HepG2 (cell line): ENCODE results near the gene SCARF1. TPM values are rescaled to one million over a fixed set of nuclear protein-coding genes. Genes with fewer than 3 reads are reported as not detected.

Experiments
- ATAC-seq: fragments of 200-7000 bp; cut with Tn5 transposase; 3 replicates; pipeline ENCODE4 v1.9.1; 2020; ENCODE audit warnings: mild to moderate bottlenecking, moderate library complexity
- BruUV-seq: library from RNA; stranded (reverse); fragments of 400-500 nt; replicated peaks from 2 replicates; lab custom pipeline; 2021; lab: Mats Ljungman, UMichigan
- CTCF ChIA-PET: fragments of 300-600 bp; formaldehyde crosslinking; extraction: SDS; loops from one replicate; lab custom pipeline; 2021; ENCODE audit warnings: low total read pairs, inconsistent platforms, low intra/inter-chr PET ratio; lab: Yijun Ruan, JAX
- POLR2A ChIA-PET: fragments of 350-600 bp; sonication (Branson Sonifier 250); formaldehyde crosslinking; loops from one replicate; lab custom pipeline; 2020; ENCODE audit warnings: antibody characterized with exemption, inconsistent platforms; lab: Yijun Ruan, JAX
- DNase-seq: peaks from one replicate; pipeline ENCODE4 v3.0.0-alpha.2; 2015; ENCODE audit warnings: low spot score
- FAIRE-seq: peaks from 3 replicates; lab custom pipeline; 2011; peaks lifted over from hg19 to GRCh38; lab: Jason Lieb, UNC
- H2AFZ ChIP-seq: one replicate; pipeline ENCODE4 v1.6.1; 2011; ENCODE audit warnings: low read length, inconsistent platforms
- H3K27ac ChIP-seq: fragments of 300-600 bp; 3 replicates; pipeline ENCODE4 v1.8.0; 2011; ENCODE audit warnings: mixed run types, mild to moderate bottlenecking, mixed read lengths, low read length, inconsistent platforms; ENCODE audit not compliant: insufficient read depth; ENCODE audit errors: extremely low read length
- H3K27me3 ChIP-seq, 2 experiments: fragments of 200-600 bp in 1 of 2; 2 replicates in 1 of 2; 3 replicates in 1 of 2; pipeline versions ENCODE4 v1.6.0 to v1.8.0; 2011; ENCODE audit warnings: low read length in 2 of 2, mild to moderate bottlenecking in 2 of 2, moderate library complexity in 2 of 2, inconsistent platforms in 1 of 2; ENCODE audit not compliant: insufficient read depth in 2 of 2, control insufficient read depth in 1 of 2
- H3K36me3 ChIP-seq, 2 experiments: fragments of 200-600 bp in 1 of 2; replicated peaks in 1 of 2; 2 replicates in 1 of 2; 3 replicates in 1 of 2; pipeline versions ENCODE4 v1.5.1 to v1.8.0; 2011; ENCODE audit warnings: low read length in 2 of 2, inconsistent platforms in 1 of 2; ENCODE audit not compliant: insufficient read depth in 2 of 2, control insufficient read depth in 1 of 2
- H3K4me1 ChIP-seq: 2 replicates; pipeline ENCODE4 v1.5.1; 2012; ENCODE audit warnings: low read length, inconsistent platforms; ENCODE audit not compliant: insufficient read depth
- H3K4me2 ChIP-seq: 2 replicates; pipeline ENCODE4 v1.6.0; 2011; ENCODE audit warnings: low read depth, low read length, inconsistent platforms
- H3K4me3 ChIP-seq, 3 experiments: fragments of 200-600 bp in 1 of 3; sonication (generic), shearing (Covaris generic) in 1 of 3; replicated peaks in 1 of 3; 2 replicates each; pipeline ENCODE4 v1.5.1; 2011 to 2016; ENCODE audit warnings: low read length in 3 of 3, inconsistent platforms in 2 of 3, low read depth in 2 of 3, mild to moderate bottlenecking in 2 of 3, control low read depth in 1 of 3, mixed read lengths in 1 of 3; ENCODE audit not compliant: insufficient read depth in 1 of 3
- H3K79me2 ChIP-seq: one replicate; pipeline ENCODE4 v1.6.1; 2011; ENCODE audit warnings: low read length, inconsistent platforms; ENCODE audit not compliant: insufficient read depth
- H3K9ac ChIP-seq: 2 replicates; pipeline ENCODE4 v1.6.0; 2011; ENCODE audit warnings: mild to moderate bottlenecking, low read depth, low read length, inconsistent platforms; ENCODE audit not compliant: insufficient read depth
- H3K9me3 ChIP-seq: 2 replicates; pipeline ENCODE4 v1.5.1; 2012; ENCODE audit warnings: mild to moderate bottlenecking, low read length
- H4K20me1 ChIP-seq: 2 replicates; pipeline ENCODE4 v1.6.0; 2011; ENCODE audit warnings: inconsistent platforms, mild to moderate bottlenecking, low read length, moderate library complexity; ENCODE audit not compliant: insufficient read depth
- FOXK1 ChIP-seq: sonication (generic); formaldehyde crosslinking; IDR thresholded peaks from 2 replicates; pipeline ENCODE4 v1.4.0; 2020; ENCODE audit warnings: low read depth, missing genetic modification reagents, borderline replicate concordance
- NR2F1 ChIP-seq, 2 experiments: fragments of 450-650 bp in 1 of 2; formaldehyde crosslinking in 1 of 2; IDR thresholded peaks; 2 replicates each; pipeline versions ENCODE4 v1.5.0 to v1.6.1; 2016 to 2020; ENCODE audit warnings: mild to moderate bottlenecking in 1 of 2, missing compliant biosample characterization in 1 of 2, missing genetic modification reagents in 1 of 2, moderate library complexity in 1 of 2
- SMYD3 ChIP-seq: sonication (generic); formaldehyde crosslinking; IDR thresholded peaks from 2 replicates; pipeline ENCODE4 v1.8.1; 2023; ENCODE audit warnings: mild to moderate bottlenecking, missing genetic modification reagents
- ZBTB7A ChIP-seq: sonication (generic); formaldehyde crosslinking; IDR thresholded peaks from 2 replicates; pipeline ENCODE4 v1.8.0; 2022; ENCODE audit warnings: mild to moderate bottlenecking, missing genetic modification reagents
- ZNF891 ChIP-seq: sonication (generic); formaldehyde crosslinking; IDR thresholded peaks from 2 replicates; pipeline ENCODE4 v1.5.0; 2020; ENCODE audit warnings: mild to moderate bottlenecking, missing genetic modification reagents
- WGBS: methylation state at CpG from one replicate; pipeline ENCODE4 v1.1.6; 2017; ENCODE audit warnings: low lambda C conversion rate; 5-methylcytosine and 5-hydroxymethylcytosine counted together
- in situ Hi-C: cut with HindIII; loops from 2 replicates; pipeline ENCODE4 v1.10.0; 2017; ENCODE audit warnings: low pct_unique_long_range_greater_than_20kb; ENCODE audit not compliant: extremely low pct_ligation_motif_present
- intact Hi-C: fragments of 100-400 bp; cut with micrococcal nuclease; formaldehyde crosslinking; loops from one replicate; pipeline ENCODE4 v1.10.0; 2022; ENCODE audit not compliant: unreplicated experiment
- polyA plus RNA-seq, 8 experiments: library from polyadenylated mRNA; depleted of rRNA in 3 of 8; stranded (reverse) in 7 of 8; unstranded in 1 of 8; fragments of >200 nt; fragmentation: Illumina TruSeq in 4 of 8; extraction: Trizol in 4 of 8; gene quantifications; 2 replicates each; pipeline versions ENCODE4 v1.2.1 to v1.2.3, GENCODE V29; 2011 to 2016; ENCODE audit warnings: low read depth in 4 of 8, missing spikeins in 1 of 8, mixed read lengths in 1 of 8; ENCODE audit not compliant: insufficient read depth in 1 of 8
- total RNA-seq, 5 experiments: library from RNA; depleted of rRNA; stranded (reverse); fragments of >200 nt; fragmentation: Illumina TruSeq; extraction: Trizol; gene quantifications; 2 replicates each; pipeline ENCODE4 v1.2.3, GENCODE V29; 2016; ENCODE audit warnings: low read depth in 1 of 5
- TF ChIP-seq, protein P1 (sequence below): sonication (generic); formaldehyde crosslinking; IDR thresholded peaks from 2 replicates; pipeline ENCODE4 v1.5.0; 2020; ENCODE audit warnings: mild to moderate bottlenecking, missing genetic modification reagents, borderline replicate concordance
- TF ChIP-seq, protein P2 (sequence below): sonication (generic); formaldehyde crosslinking; IDR thresholded peaks from 2 replicates; pipeline ENCODE4 v1.5.0; 2020; ENCODE audit warnings: mild to moderate bottlenecking, missing genetic modification reagents
- TF ChIP-seq, protein P3 (sequence below): sonication (generic); formaldehyde crosslinking; IDR thresholded peaks from 2 replicates; pipeline ENCODE4 v1.5.0; 2020; ENCODE audit warnings: missing genetic modification reagents

Gene SCARF1
- total and polyA plus RNA-seq, 2 of the 13 experiments (the other 11 are each of a cell fraction or from before 2014, with no cell fraction given), result 0.24 to 0.71 TPM

DNA sequence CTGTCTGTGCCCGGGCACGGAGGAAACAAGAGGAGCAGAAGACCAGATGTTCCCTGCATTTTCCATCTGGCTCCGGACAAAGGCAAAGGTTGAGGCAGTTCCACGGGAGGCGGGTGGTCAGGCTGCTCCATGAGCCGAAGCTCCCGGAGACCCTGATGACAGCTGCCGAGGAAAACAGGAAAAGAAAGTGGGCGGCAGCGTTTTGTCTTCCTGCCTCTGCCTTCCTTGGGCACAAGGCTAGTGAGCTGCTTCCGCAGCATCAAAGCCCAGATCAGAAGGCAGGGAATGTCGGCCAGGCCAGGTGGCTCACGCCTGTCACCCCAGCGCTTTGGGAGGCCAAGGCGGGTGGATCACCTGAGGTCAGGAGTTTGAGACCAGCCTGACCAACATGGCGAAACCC is 33.1 kb downstream of the SCARF1 start:
- H3K27ac ChIP-seq, result no peak overlapping the region
- intact Hi-C loops, result loop anchor here (5.0 kb wide), 1 partner anchor 460 kb away; no protein-coding TSS in a partner anchor
- no TSS peak for BruUV-seq
- H4K20me1 ChIP-seq, result no peaks in the 10 kb centered on the region
- POLR2A ChIA-PET, result interaction anchor here (1.2 kb wide), 1 partner anchor 15 kb away, joined by 3 read pairs; no protein-coding TSS in a partner anchor
- H3K9ac ChIP-seq, result no peak overlapping the region
- no peaks in the 10 kb centered on the region for H3K79me2 ChIP-seq
- TF ChIP-seq, protein P1, sequence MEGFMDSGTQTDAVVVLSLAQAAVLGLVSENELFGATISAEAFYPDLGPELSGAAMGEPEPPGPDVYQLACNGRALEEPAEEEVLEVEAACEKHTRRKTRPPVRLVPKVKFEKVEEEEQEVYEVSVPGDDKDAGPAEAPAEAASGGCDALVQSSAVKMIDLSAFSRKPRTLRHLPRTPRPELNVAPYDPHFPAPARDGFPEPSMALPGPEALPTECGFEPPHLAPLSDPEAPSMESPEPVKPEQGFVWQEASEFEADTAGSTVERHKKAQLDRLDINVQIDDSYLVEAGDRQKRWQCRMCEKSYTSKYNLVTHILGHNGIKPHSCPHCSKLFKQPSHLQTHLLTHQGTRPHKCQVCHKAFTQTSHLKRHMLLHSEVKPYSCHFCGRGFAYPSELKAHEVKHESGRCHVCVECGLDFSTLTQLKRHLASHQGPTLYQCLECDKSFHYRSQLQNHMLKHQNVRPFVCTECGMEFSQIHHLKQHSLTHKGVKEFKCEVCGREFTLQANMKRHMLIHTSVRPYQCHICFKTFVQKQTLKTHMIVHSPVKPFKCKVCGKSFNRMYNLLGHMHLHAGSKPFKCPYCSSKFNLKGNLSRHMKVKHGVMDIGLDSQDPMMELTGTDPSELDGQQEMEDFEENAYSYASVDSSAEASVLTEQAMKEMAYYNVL (CRISPR knock-in tag), result no peak
- TF ChIP-seq ZBTB7A (CRISPR knock-in tag), result no peak
- no peak for TF ChIP-seq NR2F1 (CRISPR knock-in tag; IDR thresholded peaks at IDR 0.05)
- TF ChIP-seq, protein P2, sequence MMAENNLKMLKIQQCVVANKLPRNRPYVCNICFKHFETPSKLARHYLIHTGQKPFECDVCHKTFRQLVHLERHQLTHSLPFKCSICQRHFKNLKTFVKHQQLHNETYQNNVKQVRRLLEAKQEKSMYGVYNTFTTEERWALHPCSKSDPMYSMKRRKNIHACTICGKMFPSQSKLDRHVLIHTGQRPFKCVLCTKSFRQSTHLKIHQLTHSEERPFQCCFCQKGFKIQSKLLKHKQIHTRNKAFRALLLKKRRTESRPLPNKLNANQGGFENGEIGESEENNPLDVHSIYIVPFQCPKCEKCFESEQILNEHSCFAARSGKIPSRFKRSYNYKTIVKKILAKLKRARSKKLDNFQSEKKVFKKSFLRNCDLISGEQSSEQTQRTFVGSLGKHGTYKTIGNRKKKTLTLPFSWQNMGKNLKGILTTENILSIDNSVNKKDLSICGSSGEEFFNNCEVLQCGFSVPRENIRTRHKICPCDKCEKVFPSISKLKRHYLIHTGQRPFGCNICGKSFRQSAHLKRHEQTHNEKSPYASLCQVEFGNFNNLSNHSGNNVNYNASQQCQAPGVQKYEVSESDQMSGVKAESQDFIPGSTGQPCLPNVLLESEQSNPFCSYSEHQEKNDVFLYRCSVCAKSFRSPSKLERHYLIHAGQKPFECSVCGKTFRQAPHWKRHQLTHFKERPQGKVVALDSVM (CRISPR knock-in tag), result no peak
- no peak for TF ChIP-seq ZNF891 (CRISPR knock-in tag)
- no peak for TF ChIP-seq SMYD3 (CRISPR knock-in tag)
- TF ChIP-seq FOXK1 (CRISPR knock-in tag), result no peak
- TF ChIP-seq, protein P3, sequence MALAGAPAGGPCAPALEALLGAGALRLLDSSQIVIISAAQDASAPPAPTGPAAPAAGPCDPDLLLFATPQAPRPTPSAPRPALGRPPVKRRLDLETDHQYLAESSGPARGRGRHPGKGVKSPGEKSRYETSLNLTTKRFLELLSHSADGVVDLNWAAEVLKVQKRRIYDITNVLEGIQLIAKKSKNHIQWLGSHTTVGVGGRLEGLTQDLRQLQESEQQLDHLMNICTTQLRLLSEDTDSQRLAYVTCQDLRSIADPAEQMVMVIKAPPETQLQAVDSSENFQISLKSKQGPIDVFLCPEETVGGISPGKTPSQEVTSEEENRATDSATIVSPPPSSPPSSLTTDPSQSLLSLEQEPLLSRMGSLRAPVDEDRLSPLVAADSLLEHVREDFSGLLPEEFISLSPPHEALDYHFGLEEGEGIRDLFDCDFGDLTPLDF (CRISPR knock-in tag), result no peak
- TF ChIP-seq, all 625 proteins: peak for 0
- ATAC-seq, result no peak
- FAIRE-seq, result no peak
- Histone ChIP-seq H3K4me3 (no peak overlapping the region), H2AFZ (no peak overlapping the region), H3K27me3 (no peaks in the 10 kb centered on the region), H3K9me3 (no peaks in the 10 kb centered on the region), H3K4me1 (peaks cover 23% of the 10 kb centered on the region), H3K36me3 (peaks cover 0 to 1% of the 10 kb centered on the region in 2 experiments; a peak in 2 of 5 replicates), H3K4me2 (no peak overlapping the region)
- in situ Hi-C loops, result no loop called here
- DNase-seq, result no peak
- 98% methylated on average over 13 of the region's 16 CpGs for WGBS
- CTCF ChIA-PET, result no interaction called here
